C4-2B (cell line): ENCODE measurements around the gene ST6GALNAC2.

Experiments used
- ZFX ChIP-seq: fragments of 450-650 bp; IDR thresholded peaks from 2 replicates; pipeline ENCODE4 v1.6.1; 2017
- TF ChIP-seq, protein P1 (sequence below): fragments of 450-650 bp; conservative IDR thresholded peaks from 2 replicates; pipeline ENCODE4 v1.5.1; 2017; ENCODE audit warnings: mild to moderate bottlenecking

DNA sequence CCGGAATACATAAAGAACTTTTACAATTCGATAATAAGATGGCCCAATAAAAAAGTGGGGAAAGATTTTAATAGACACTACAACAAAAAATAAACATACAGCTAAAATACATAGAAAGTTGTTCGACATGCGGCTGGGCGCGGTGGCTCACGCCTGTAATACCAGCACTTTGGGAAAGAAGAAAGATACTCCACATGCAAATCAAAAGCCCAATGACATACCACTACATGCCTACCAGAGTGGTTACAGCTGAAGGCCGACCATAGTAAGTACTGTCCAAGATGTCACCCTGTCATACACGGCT lies 36.5 kb downstream of the ST6GALNAC2 start:
- TF ChIP-seq, protein P1, sequence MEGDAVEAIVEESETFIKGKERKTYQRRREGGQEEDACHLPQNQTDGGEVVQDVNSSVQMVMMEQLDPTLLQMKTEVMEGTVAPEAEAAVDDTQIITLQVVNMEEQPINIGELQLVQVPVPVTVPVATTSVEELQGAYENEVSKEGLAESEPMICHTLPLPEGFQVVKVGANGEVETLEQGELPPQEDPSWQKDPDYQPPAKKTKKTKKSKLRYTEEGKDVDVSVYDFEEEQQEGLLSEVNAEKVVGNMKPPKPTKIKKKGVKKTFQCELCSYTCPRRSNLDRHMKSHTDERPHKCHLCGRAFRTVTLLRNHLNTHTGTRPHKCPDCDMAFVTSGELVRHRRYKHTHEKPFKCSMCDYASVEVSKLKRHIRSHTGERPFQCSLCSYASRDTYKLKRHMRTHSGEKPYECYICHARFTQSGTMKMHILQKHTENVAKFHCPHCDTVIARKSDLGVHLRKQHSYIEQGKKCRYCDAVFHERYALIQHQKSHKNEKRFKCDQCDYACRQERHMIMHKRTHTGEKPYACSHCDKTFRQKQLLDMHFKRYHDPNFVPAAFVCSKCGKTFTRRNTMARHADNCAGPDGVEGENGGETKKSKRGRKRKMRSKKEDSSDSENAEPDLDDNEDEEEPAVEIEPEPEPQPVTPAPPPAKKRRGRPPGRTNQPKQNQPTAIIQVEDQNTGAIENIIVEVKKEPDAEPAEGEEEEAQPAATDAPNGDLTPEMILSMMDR, result no peak
- no peak for TF ChIP-seq ZFX
